ENCODE measurements around the gene FERMT3.
A peak's percentile ranks its signal among the peaks of the same experiment; 100 is the strongest.

Gene FERMT3

GRCh38 chr11:64265176-64266160 lies 58.9 kb downstream of the FERMT3 start:
- DNase-seq: no peak

GRCh38 chr11:64266339-64266738 lies 59.8 kb downstream of the FERMT3 start:
- no peak for DNase-seq

GRCh38 chr11:64267207-64267945 lies 60.9 kb downstream of the FERMT3 start:
- no peak for DNase-seq

- no peak for DNase-seq
These were observed 61.7 kb downstream of the FERMT3 start for GRCh38 chr11:64268025-64268892.

GRCh38 chr11:64268893-64269539 lies 62.5 kb downstream of the FERMT3 start:
- DNase-seq: no peak

- DNase-seq: peak; percentile 99 to 100
These were observed 63.2 kb downstream of the FERMT3 start for GRCh38 chr11:64269540-64270220.

All from hippocampal formation (tissue), 2 donors.